ENCODE data around the gene USP20. TPM values are rescaled to one million over a fixed set of nuclear protein-coding genes. Genes with fewer than 3 reads are reported as not detected.

USP20 gene
- total RNA-seq, 1 experiment from 2014 or later, result 16.8 TPM

DNA sequence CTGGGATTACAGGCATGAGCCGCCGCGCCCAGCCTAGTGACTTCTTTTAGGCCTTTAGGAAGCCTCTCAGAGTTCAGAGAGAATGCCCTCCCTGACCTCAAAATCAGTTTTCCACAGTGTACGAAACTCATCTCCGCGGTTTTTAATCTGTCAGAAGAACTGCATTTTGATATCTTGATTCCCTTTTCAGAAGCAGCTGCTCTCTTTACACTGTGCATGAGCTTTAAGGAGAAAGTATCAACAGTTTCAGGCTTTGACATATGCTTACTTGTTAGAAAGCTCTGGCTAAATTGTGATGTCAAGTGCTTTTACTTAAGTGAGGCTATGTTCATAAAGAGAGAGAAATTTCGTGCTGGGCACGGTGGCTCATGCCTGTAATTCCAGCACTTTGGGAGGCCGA, 74.6 kb downstream of the USP20 start (continued):
- TF ChIP-seq, protein P1, sequence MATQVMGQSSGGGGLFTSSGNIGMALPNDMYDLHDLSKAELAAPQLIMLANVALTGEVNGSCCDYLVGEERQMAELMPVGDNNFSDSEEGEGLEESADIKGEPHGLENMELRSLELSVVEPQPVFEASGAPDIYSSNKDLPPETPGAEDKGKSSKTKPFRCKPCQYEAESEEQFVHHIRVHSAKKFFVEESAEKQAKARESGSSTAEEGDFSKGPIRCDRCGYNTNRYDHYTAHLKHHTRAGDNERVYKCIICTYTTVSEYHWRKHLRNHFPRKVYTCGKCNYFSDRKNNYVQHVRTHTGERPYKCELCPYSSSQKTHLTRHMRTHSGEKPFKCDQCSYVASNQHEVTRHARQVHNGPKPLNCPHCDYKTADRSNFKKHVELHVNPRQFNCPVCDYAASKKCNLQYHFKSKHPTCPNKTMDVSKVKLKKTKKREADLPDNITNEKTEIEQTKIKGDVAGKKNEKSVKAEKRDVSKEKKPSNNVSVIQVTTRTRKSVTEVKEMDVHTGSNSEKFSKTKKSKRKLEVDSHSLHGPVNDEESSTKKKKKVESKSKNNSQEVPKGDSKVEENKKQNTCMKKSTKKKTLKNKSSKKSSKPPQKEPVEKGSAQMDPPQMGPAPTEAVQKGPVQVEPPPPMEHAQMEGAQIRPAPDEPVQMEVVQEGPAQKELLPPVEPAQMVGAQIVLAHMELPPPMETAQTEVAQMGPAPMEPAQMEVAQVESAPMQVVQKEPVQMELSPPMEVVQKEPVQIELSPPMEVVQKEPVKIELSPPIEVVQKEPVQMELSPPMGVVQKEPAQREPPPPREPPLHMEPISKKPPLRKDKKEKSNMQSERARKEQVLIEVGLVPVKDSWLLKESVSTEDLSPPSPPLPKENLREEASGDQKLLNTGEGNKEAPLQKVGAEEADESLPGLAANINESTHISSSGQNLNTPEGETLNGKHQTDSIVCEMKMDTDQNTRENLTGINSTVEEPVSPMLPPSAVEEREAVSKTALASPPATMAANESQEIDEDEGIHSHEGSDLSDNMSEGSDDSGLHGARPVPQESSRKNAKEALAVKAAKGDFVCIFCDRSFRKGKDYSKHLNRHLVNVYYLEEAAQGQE (IDR thresholded peaks at IDR 0.05; ENCODE audit: low read depth), result no peak
- no peak for TF ChIP-seq SP1 (IDR thresholded peaks at IDR 0.05; ENCODE audit: low read depth)

DNA sequence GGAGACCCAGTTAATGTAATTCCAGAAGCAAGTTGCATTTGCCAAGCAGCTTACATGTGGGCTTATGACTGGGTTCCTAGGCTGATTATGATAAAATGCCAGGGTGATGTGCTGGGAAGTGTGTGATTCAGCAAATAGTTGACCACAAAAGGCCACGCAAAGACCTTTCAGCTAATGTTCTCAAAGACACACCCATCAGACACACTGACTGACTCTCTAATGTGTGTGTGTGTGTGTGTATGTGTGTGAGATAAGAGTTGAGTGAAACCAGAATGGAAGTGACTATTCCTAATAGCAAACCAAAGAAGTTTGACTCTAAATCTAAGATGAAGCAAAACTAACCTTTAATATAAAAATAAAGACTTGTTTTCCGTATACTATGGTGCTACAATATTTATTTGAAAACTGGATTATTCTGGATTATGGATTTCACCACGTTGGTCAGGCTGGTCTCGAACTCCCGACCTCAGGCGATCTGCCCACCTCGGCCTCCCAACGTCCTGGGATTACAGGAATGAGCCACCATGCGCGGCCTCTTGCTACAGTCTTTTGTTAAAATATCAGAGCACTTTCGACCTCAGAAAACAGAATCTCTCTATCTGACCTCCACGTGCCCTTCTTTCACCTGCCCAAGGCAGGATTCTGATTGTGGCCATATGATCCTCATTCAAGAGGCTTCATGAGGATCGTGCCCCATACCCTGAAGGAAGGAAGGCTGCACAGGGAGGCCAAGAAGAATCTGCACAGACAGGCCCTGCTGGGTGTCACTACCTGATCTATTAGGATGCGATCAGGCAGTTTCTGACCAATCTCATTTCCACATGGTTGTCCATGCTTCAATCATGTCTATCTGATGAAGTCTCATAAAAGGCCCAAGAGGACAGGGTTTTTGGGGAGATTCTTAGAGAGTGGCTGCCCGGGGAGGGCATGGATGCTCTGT, 75.6 kb downstream of the USP20 start:
- Histone ChIP-seq H3K4me1 (ENCODE audit: control insufficient read depth in 1 of 2, insufficient read depth in 2 of 2, low read length in 2 of 2) (peaks cover 18 to 31% of the 10 kb centered on the region in 2 experiments), H3K36me3 (ENCODE audit: control insufficient read depth in 1 of 2, insufficient read depth in 2 of 2, low read length in 2 of 2) (no peaks in the 10 kb centered on the region), H3K79me2 (ENCODE audit: insufficient read depth, low read length) (no peaks in the 10 kb centered on the region), H3K27ac (ENCODE audit: low read depth, low read length) (peak overlapping the region; percentile 30; the same call in 1 of the 2 replicates), H3K4me2 (ENCODE audit: low read length) (peak overlapping the region; percentile 56), H3K9ac (ENCODE audit: low read length) (peak overlapping the region; percentile 44), H3K4me3 (replicated peaks in 1 of 2; ENCODE audit: low read depth in 1 of 2, low read length in 2 of 2) (peak overlapping the region in 1 of 2 experiments; percentile 14; a peak in 1 of 4 replicates), H3K9me3 (ENCODE audit: control insufficient read depth in 1 of 2, insufficient read depth in 1 of 2, low read depth in 1 of 2, low read length in 2 of 2) (no peaks in the 10 kb centered on the region), H3K27me3 (ENCODE audit: insufficient read depth, low read length) (no peaks in the 10 kb centered on the region), H4K20me1 (ENCODE audit: insufficient read depth) (no peaks in the 10 kb centered on the region), H3K9me2 (ENCODE audit: insufficient read depth) (no peaks in the 10 kb centered on the region), H2AFZ (ENCODE audit: low read depth, low read length, poor library complexity, severe bottlenecking) (no peak overlapping the region)
- ATAC-seq (peak; percentile 95), DNase-seq (ENCODE audit: low read depth, low spot score) (peak; percentile 95)
- POLR2A ChIA-PET, result no interaction called here
- CTCF ChIA-PET, result interaction anchor here (0.7 kb wide), 1 partner anchor 26 kb away, joined by 3 read pairs; no protein-coding TSS in a partner anchor
- no TSS peak for BruUV-seq (replicated peaks)
- intact Hi-C loops (cut with micrococcal nuclease), result no loop called here
- RAD21 ChIA-PET (ENCODE audit: low non-redundant PET in 1 of 2, low total read pairs in 2 of 2, uncharacterized antibody in 2 of 2, unreplicated experiment in 2 of 2), result interaction anchor here (0.7 to 1.0 kb wide), 2 partner anchors 132 kb away, joined by 3 read pairs; partner anchors contain the start of gene FNBP1 (in 2 of the 2)
- peak; percentile 58 for TF ChIP-seq CEBPB (IDR thresholded peaks at IDR 0.05; ENCODE audit: low read depth)
- TF ChIP-seq SP1 (IDR thresholded peaks at IDR 0.05; ENCODE audit: low read depth), result peak; percentile 91
- TF ChIP-seq RAD21 (IDR thresholded peaks at IDR 0.05; ENCODE audit: low read depth), result peak; percentile 35; the same call in 1 of the 2 replicates
- peak; percentile 97 for TF ChIP-seq CBX3 (IDR thresholded peaks at IDR 0.05; ENCODE audit: low read depth)
- TF ChIP-seq JUND (IDR thresholded peaks at IDR 0.05), result peak; percentile 86
- no peak for TF ChIP-seq TCF7L2 (IDR thresholded peaks at IDR 0.05; ENCODE audit: borderline replicate concordance, extremely low read depth, insufficient read depth, insufficient read length)
- TF ChIP-seq, protein P2, sequence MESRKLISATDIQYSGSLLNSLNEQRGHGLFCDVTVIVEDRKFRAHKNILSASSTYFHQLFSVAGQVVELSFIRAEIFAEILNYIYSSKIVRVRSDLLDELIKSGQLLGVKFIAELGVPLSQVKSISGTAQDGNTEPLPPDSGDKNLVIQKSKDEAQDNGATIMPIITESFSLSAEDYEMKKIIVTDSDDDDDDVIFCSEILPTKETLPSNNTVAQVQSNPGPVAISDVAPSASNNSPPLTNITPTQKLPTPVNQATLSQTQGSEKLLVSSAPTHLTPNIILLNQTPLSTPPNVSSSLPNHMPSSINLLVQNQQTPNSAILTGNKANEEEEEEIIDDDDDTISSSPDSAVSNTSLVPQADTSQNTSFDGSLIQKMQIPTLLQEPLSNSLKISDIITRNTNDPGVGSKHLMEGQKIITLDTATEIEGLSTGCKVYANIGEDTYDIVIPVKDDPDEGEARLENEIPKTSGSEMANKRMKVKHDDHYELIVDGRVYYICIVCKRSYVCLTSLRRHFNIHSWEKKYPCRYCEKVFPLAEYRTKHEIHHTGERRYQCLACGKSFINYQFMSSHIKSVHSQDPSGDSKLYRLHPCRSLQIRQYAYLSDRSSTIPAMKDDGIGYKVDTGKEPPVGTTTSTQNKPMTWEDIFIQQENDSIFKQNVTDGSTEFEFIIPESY (IDR thresholded peaks at IDR 0.05; ENCODE audit: extremely low read depth, insufficient replicate concordance, low read length), result peak; percentile 27
- TF ChIP-seq POLR2A (IDR thresholded peaks at IDR 0.05; ENCODE audit: borderline replicate concordance, extremely low read depth, insufficient read depth, insufficient read length), result no peak
- peak; percentile 84 for TF ChIP-seq SIN3A (IDR thresholded peaks at IDR 0.05; ENCODE audit: low read depth)
- no peak for TF ChIP-seq ELF1 (IDR thresholded peaks at IDR 0.05; ENCODE audit: borderline replicate concordance, low read depth)
- TF ChIP-seq FOSL1 (IDR thresholded peaks at IDR 0.05; ENCODE audit: low read depth), result peak; percentile 81
- TF ChIP-seq, protein P1 (IDR thresholded peaks at IDR 0.05; ENCODE audit: low read depth), result no peak
- TF ChIP-seq ZNF274 (IDR thresholded peaks at IDR 0.05; ENCODE audit: low read depth, low read length), result no peak

Measured in HCT116 (cell line).